HG02759 (cell line): ENCODE data around the gene TCF4.

Experiments used
- ATAC-seq: cut with Tn5 transposase; IDR thresholded peaks from one replicate; pipeline ENCODE4 v1.9.1; 2021; ENCODE audit warnings: mild to moderate bottlenecking, moderate library complexity; ENCODE audit not compliant: unreplicated experiment

The TCF4 gene

DNA sequence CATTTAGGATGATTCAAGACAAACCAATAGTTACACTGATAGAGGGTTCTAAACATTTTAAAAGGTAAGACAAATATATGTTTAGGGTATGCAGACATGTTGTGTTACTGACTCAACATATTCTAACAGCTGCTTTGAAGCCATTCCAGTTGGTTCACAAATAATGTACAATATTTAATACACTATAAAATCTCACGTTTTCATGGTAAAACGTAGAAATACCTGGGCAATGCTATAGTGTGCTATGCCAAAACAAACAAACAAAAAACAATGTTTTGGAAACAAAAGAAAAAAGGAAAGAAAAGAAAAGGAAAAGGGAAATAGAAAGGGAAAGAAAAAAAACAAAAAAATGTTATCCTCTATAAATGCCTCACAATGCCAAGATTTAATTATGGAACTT lies 277.1 kb downstream of the TCF4 start:
- no peak for ATAC-seq

DNA sequence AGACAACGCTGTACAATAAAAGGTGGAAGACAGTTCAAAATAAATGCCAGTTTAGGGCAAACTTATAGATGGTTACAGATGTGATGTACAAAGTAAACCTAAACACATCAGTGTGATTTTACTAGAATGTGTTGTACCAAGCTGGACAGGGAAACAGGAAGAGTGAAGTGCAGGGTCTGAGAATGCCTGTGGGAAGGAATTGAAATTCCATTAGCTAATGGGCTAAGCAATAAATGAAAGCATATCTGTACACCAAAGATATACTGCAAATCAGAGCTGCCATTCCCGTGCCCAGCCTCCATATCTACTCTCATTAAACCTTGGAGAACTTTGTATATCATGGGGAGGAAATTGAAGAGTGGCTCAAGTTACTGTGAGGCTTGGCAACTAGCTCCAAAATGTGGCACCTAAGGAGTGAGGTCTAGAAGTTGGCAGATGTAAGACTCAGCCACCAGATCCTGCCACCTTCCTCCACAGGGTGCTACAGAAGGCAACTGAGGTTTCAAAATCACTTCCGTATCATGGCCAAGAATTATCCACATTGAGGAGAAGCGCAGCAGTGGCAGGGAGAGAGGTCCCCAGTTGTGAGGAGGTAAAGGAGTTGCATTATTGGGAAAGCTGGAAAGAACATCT lies 277.8 kb downstream of the TCF4 start:
- no peak for ATAC-seq

DNA sequence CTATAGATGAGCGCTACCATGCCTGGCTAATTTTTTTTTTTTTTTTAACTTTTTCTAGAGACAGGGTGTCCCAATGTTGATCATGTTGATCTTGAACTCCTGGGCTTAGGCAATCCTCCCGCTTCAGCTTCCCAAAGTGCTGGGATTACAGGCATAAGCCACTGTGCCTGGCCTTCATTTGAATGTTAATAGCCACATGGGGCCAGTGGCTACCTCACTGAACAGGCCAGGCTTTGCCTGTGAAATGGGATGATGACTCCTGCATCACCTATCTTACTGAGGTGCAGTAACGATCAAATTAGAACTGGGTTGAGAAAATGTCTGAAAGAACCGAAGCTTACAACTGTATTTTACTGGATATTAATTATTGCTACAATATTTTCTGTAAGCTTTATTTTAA lies 278.7 kb downstream of the TCF4 start:
- no peak for ATAC-seq

DNA sequence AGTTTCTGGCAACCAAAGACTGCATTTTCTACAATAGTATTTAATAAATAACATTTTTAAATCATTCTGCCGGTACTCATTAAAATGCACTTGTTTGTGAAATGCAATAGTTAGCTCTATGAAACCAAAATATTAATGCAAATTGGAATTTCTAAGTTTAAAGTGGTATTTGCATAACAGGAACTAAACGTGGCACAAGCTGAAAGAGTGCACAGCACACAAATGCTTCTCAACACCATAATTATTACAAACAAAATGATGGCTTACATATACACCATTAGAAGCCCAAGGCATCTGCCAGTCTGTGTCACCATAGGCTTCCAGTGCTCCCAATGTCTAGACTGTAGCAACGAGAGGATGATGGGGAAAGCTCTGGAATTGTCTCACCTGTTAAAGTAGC lies 280.5 kb downstream of the TCF4 start:
- ATAC-seq, result no peak

DNA sequence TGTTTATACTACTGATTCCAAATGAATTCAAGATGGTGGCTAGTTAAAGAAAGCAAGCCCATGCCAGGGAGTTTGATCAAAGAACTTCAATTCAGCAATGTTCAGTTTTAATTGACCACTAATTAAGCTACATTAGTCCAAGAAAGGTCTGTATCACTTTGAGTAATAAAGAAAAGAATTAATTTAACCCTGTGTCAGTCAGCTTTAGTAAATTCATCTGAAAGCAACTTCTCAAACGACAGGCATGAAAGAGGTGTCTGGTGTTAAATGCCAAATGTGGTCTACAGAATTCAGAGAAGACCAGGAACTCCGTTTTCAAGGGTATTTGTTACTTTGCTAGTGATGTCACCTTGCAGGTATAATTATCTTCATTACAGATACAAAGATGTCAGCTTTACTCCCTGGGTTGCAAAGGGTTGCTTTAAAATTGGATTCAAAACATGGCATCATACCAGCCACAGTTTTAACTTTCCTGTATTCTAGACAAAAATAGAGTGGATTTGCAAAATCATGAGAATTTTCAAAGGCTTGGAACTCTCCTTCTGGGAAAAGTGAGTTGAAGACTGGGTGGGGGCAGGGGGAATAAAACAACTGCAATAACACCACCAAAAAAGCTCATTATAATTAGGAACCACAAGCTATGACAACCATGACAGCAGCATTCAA lies 281.5 kb downstream of the TCF4 start:
- ATAC-seq, result no peak

DNA sequence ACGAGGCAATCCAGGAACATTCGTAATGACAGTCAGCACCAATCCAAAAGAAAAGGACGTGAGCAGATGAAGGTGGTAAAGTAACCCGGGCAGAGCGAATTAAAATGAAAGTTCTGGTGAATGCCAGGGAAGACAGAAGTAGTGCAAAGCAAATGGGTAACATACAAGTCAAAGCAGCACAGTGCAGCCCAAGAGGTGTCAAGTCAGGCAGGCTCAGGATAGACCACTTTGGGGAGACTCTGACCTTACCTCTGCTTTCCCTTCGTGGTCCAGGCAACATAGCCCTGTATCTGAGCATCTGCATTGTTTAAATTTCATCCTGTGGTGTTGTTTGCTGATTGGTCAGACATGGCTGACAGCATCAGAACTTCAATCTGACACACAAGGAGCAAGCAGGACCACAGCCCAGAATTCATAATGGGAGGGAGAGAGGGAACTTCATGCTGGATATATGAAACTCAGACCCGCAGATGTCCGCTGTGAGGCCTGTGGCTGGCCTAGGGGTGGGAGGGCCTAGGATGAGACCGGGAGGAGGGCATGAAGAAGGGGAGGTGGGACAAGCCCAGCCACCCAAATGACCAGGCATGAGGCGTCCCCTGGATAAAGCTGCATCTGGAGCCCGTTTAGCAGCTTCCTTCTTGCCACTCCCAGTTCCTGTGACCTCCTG lies 285.7 kb downstream of the TCF4 start:
- ATAC-seq, result no peak

DNA sequence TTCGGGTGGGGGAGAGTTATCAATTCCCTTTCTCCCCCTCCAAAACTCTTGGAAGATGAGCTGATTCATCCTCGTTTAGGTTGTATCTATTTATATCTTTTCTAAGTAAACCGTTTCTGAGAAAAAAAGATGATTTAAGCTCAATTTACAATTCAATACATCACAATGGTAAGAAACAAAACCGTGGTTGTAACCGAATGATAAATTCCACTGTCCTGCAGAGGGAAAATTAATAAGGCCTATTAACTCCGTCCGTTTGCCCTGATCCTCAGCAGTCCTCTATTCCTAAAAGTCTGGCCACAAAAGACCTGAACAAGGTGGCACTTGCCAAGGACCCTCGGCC lies 286.2 kb downstream of the TCF4 start:
- no peak for ATAC-seq

DNA sequence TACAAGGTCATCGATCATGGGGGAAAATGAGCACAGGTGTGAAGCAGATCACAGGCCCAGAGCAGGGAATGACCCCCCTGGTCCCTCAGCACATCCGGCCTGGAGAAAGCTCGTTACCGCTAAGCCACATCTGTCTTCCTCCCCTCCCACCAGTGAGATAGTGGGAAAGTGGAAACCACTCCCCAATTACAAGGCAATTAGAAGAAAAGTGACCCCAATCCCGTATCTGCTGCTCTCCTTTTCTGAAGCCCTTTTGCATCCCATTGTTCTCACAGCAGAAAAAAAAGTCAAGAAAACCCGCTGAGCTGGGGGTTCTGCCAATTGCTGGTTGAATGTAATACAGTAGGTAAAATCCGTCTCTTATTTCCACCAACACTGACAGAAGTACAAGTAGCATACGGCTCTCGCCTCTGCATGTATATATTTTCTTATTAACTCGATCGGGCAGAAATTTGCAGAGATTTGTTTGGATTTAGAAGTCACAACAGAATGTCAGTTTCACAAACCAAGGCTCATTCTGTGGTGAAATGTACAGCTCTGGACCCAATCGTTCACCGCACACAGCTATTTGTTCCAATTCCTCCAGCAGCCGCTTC lies 287.0 kb downstream of the TCF4 start:
- ATAC-seq, result no peak

DNA sequence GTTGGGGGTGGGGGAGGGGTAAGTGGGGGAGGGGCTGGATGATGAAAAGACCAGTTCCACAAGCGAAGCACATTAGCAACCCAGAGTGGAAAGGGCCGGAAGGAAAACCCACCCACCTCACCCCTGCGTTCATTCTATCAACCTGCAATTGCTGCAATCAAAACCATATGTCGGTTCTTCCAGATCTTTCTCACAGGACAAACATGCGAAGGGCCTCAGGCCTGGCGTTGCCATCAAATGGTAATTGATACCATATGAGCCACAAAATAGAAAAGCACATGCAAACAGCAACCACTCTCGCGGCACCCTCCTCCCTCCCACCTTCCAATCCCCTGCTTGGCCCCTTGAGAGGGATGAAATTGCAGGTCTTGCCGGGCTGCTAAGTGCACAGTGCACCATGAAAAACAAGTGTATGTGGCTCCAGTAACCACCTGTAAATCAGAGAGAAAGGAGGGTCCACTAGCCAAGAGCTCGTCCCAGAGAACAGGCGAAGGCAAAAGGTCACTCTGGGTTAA lies 287.5 kb downstream of the TCF4 start:
- ATAC-seq, result no peak

DNA sequence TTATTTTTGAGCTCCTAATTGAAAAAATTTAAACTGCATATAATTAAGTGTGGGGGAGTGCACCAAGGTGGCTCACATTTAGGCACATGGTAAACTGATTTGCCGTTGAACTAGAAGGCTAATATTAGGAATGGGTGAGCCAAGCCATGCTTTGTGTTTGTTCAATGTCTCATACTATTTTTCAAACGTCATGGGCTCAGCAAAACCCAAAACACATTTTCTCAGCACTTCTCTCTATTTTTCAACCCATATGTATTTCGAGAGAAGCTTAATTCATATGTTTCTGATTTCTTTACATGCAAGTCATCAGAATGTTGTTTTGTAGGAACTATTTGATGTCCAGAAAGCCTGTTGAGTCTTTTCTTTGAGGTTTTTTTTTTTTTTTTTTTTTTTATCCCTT lies 291.2 kb downstream of the TCF4 start:
- no peak for ATAC-seq

DNA sequence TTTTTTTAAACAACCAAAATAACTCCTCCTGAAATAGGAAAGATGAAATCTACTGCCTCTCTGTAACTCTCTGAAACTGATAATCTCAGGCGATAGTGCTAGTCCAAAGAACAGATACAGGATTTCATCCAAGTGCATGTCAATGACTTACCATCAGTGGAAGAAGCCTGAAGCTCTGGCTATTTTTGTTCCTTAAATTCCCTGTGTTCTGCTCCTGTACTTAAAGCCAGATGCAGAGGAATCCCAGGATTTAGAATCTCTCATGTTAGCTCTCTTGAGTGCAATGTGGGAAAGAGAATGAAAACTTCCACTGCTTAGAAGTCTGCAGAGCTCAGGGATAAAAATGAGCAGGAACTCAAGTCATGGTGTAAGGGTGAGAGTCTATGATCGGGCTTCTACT lies 291.9 kb downstream of the TCF4 start:
- ATAC-seq, result no peak

DNA sequence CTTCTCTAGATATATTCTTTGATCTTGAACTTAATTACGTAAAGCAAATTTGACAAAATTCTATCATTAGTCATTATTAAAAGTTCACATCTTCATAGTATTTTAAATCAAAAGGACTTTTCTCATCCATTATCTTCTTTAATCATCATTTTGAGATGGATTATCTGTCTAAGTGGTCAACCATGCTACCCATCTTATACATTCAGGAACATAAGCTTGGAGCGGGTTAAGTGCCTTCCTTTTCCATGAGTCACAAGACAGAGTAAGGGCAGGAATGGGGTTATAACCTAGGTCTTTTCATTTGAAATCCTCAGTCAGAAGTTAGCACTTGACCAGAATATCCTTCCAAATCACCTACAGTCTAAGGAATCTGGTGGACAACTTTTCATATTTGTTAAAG lies 297.1 kb downstream of the TCF4 start:
- ATAC-seq, result no peak

DNA sequence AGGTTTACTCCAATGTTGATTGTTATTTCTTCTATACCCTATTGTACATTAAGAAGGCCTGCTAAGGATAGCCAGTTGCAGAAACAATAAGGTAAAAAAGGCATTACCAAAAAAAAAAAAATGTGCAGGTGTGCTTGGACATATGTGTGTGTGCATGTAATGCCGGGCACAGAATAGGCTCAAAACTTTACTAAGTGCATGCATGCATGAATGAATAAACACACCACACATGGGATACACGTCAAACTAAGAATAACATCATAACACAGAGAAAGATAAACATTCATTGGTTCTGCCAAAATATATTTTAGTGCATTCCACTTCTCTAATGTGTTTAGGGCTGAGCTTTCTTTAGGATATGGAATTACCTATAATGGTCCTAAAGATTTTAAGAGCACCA lies 298.2 kb downstream of the TCF4 start:
- peak; percentile 83 for ATAC-seq

DNA sequence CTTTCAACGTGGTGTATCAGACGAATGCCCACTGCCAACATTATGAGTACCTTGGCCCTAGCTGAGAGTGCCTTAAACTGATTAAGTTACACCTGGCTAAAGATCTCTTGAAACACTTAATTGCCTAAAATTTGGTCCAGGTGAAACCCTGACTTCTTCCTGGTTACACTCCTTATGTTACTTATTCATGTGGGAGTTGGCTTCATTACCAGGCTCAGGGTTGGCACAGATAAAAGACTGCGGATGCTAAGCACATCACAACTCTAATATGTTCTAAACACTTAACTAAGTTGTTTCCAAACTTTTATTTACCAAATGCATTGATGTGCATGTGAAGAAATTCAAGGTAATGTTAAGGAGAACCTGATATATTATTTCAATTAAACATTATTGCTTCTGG lies 298.9 kb downstream of the TCF4 start:
- ATAC-seq, result no peak

DNA sequence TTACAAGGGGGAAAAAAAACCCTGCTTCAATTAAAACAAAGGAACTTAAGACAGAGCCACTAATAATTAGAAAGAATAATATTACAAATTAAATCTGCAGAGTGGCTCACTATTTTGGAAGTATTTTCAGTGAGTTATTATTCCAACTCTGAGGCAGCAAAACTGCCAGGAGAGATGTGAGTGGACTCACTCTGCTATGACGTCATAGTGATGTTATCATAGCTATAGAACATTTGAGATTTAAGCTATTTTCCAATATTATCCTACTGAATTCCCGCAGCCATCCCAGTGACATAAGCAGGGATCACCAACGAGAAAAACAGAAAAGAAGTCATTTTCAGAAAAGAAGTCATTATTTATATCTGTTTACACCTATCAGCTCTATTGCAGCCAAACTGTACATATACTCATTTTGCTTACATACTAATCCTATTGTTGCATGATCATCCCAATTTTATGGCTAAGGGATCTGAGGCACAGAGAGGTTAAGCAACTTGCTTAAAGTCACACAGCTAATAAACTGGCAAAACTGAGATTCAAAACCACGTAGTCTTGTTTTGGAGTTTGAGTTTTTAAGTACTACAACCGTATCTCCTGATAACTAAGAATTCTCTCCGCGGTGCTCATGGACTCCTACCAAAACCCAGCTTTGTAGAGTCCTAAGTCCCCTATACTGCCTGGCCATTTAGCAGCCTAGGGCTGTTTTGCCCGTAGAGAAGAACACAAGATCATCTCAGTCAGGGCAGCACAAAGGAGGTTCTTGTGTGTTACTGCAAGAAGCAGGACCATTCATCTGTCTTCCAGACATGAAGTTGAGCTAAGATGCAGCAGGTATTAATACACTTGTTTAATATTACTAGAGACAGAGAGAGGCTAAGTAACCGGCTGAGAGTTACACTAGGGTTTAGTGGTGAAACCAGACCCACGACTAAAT lies 299.8 kb downstream of the TCF4 start:
- no peak for ATAC-seq

DNA sequence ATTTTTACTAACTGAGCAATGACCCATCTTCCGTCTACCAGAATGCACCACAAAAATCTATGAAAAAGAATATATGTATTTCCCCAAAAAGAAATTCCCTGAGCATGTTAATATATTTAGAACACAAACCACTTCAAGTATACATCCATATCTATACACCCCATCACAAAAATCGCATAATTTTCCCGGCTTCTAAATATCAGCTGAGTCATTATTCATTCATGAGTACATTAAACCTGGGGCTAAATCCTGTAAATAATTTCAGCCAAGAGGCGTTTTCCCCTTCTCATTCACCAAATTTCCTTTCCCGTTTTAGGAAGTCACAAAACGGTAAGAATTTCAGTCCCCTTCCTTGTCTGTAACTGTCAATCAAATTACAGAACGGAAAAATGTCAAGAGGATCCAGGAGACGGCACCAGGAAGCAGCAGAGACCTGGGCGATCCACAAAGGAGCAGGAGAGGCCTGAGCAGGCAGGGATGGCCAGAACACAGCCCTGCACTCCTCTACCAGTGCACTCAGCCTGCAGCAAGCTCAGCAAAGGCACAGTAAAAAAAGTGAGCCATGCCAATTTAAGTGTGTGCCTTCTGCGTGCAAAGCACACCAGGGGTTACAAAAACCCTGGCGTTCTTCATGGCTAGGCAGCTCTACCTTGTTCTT lies 300.7 kb downstream of the TCF4 start:
- ATAC-seq, result no peak

DNA sequence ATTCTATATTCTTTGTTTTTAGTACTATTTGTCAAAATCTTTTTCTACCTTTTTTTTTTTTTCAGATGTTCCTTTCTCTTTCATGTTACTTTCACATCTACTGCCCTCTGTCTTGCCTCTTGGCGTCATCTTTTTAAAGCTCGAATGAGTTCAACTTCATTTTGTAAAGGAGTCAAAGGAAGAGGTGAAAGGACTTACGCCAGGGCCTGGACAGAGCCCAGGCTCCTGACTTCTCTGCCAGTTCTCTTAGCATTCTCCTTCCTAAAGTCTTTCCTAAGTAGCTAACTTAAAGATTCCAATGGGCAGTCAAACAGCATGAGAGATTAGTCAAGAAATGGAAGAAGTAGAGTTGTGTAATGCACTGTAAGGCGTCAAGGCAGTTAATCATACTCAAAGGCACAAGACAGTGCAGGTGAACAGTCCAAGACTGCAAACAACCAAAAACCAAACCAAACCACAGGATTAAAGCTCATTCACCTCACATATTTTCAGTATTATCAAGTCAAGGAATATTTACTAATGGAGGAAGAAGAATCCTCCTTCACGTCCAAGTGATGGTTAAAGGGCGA lies 301.7 kb downstream of the TCF4 start:
- ATAC-seq, result no peak

DNA sequence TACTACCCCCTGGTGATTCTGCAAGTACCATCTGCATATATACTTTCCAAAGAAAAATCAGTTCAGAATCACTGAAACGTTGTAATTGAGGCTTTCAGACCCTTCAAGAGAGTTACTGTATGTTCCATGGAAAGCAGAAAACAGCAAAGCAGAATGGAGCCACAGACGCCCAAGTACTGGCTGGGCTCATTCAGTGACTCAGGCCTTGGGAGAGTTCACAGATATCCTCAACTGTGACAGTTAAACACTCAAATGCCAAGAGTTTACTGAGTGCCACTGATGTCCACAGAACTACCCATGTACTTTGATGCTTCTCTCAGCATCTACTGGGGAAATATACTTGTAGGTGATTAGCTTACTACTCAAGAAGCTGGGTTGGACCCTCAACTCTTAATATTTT lies 303.4 kb downstream of the TCF4 start:
- ATAC-seq, result no peak

DNA sequence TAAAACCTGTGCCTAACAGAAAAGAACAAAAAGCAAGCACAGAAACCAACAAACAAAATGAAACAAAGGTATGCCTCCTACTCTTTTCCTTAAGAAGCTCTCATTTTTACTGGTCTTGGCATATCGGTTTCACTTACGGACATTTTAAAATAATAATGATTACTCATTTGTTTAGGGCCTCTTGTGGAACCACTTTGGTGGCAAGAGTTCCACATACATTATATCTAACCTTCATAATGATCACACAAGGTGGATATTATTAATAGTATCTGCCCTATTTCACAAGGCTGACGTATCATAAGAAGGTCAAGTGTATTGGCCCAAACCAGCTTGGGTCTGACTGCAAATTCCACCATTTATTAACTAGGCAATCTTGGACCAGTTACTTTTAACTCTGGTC lies 304.7 kb downstream of the TCF4 start:
- peak; percentile 49 for ATAC-seq

DNA sequence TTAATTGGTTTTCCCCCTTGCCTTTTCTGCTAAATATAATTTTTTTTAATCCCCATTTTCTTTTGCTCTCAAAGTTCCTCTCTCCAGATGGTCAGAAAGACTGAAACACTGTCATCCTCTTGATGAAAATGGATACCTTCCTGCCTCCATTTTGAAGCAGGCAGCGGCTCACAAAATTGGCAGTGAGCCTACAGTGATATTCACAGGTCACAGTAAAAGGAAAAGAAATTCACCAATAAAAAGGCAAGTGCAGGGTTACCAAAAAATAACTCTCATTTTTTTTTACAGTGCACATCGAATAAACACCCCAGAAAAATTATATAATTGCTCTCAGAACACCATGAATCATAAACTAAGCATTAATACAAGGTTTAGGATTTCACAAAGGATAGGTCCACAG lies 307.5 kb downstream of the TCF4 start:
- ATAC-seq, result no peak
